Mucosa of stomach (tissue), 1 donor: ENCODE data around the gene DYNC1LI2.
"Not testable (repeated sequence)": the region's sequence is repeated elsewhere in the genome, so short reads cannot be mapped to it uniquely, and the experiment has no call there.

ENCODE experiments used
- H3K27me3 ChIP-seq: one replicate; pipeline ENCODE4 v1.7.0; 2013; ENCODE audit warnings: mild to moderate bottlenecking, low read length; ENCODE audit not compliant: control insufficient read depth, insufficient read depth
- H3K36me3 ChIP-seq: one replicate; pipeline ENCODE4 v1.7.0; 2013; ENCODE audit warnings: low read length; ENCODE audit not compliant: control insufficient read depth, insufficient read depth
- H3K4me1 ChIP-seq: one replicate; pipeline ENCODE4 v1.7.0; 2013; ENCODE audit warnings: mild to moderate bottlenecking, low read length; ENCODE audit not compliant: control insufficient read depth, insufficient read depth
- H3K4me3 ChIP-seq: one replicate; pipeline ENCODE4 v1.7.0; 2013; ENCODE audit warnings: low read length
- H3K9ac ChIP-seq: one replicate; pipeline ENCODE4 v1.7.0; 2013; ENCODE audit warnings: mild to moderate bottlenecking, low read length, moderate library complexity
- H3K9me3 ChIP-seq: one replicate; pipeline ENCODE4 v1.7.0; 2013; ENCODE audit warnings: mild to moderate bottlenecking, low read length, moderate library complexity; ENCODE audit not compliant: control insufficient read depth
- donor health status: Pancreatic carcinoma.

DYNC1LI2 gene

GRCh38 chr16:66751303-66751991 lies at the start of gene DYNC1LI2:
TSS of gene DYNC1LI2 (minus strand) at chr16:66751609. CDS start at chr16:66751591, 18 bp downstream.
- peak within 1 kb of the TSS; percentile 95 for H3K9ac ChIP-seq
- peak within 1 kb of the TSS; percentile 83 for H3K4me3 ChIP-seq
- no peaks in the 10 kb centered on the region for H3K27me3 ChIP-seq
- no peaks in the 10 kb centered on the region for H3K9me3 ChIP-seq
- peaks cover 17% of the 10 kb centered on the region for H3K4me1 ChIP-seq
- H3K36me3 ChIP-seq, result peaks cover 4% of the 10 kb centered on the region

- Histone ChIP-seq H3K36me3 (no peaks in the 10 kb centered on the region), H3K27me3 (no peaks in the 10 kb centered on the region), H3K9ac (no peak overlapping the region), H3K9me3 (no peaks in the 10 kb centered on the region), H3K4me3 (no peak overlapping the region), H3K4me1 (no peaks in the 10 kb centered on the region)
Measured at GRCh38 chr16:66800856-66801255, 49.4 kb upstream of the DYNC1LI2 start.

- no peak overlapping the region for H3K9ac ChIP-seq
- no peaks in the 10 kb centered on the region for H3K9me3 ChIP-seq
- H3K4me3 ChIP-seq, result no peak overlapping the region
- no peaks in the 10 kb centered on the region for H3K36me3 ChIP-seq
- no peaks in the 10 kb centered on the region for H3K27me3 ChIP-seq
- no peaks in the 10 kb centered on the region for H3K4me1 ChIP-seq
Measured at GRCh38 chr16:66798161-66798560, 46.8 kb upstream of the DYNC1LI2 start.

- not testable (repeated sequence) for H3K4me1 ChIP-seq, H3K9ac ChIP-seq, H3K36me3 ChIP-seq
Measured at GRCh38 chr16:66793984-66794383, 42.6 kb upstream of the DYNC1LI2 start.

GRCh38 chr16:66790130-66790733 lies 38.8 kb upstream of the DYNC1LI2 start:
- no peaks in the 10 kb centered on the region for H3K4me1 ChIP-seq
- no peaks in the 10 kb centered on the region for H3K36me3 ChIP-seq
- H3K9ac ChIP-seq, result no peak overlapping the region
- no peaks in the 10 kb centered on the region for H3K9me3 ChIP-seq
- H3K27me3 ChIP-seq, result no peaks in the 10 kb centered on the region
- no peak overlapping the region for H3K4me3 ChIP-seq

More at GRCh38 chr16:66793984-66794383, 42.6 kb upstream of the DYNC1LI2 start:
- not testable (repeated sequence) for H3K4me3 ChIP-seq, H3K27me3 ChIP-seq, H3K9me3 ChIP-seq

GRCh38 chr16:66787427-66787826 lies 36.0 kb upstream of the DYNC1LI2 start:
- Histone ChIP-seq H3K4me1 (no peaks in the 10 kb centered on the region), H3K9ac (no peak overlapping the region), H3K4me3 (no peak overlapping the region), H3K36me3 (no peaks in the 10 kb centered on the region), H3K27me3 (no peaks in the 10 kb centered on the region), H3K9me3 (no peaks in the 10 kb centered on the region)

- Histone ChIP-seq H3K9me3 (no peaks in the 10 kb centered on the region), H3K4me3 (no peak overlapping the region), H3K9ac (no peak overlapping the region), H3K27me3 (no peaks in the 10 kb centered on the region), H3K36me3 (no peaks in the 10 kb centered on the region), H3K4me1 (no peaks in the 10 kb centered on the region)
Measured at GRCh38 chr16:66786551-66786950, 35.1 kb upstream of the DYNC1LI2 start.

GRCh38 chr16:66776457-66776856 lies 25.0 kb upstream of the DYNC1LI2 start:
- Histone ChIP-seq H3K9ac (no peak overlapping the region), H3K4me1 (no peaks in the 10 kb centered on the region), H3K36me3 (no peaks in the 10 kb centered on the region), H3K27me3 (no peaks in the 10 kb centered on the region), H3K9me3 (no peaks in the 10 kb centered on the region), H3K4me3 (no peak overlapping the region)

- H3K27me3 ChIP-seq, result no peaks in the 10 kb centered on the region
Measured at GRCh38 chr16:66774981-66775380, 23.6 kb upstream of the DYNC1LI2 start.

GRCh38 chr16:66758086-66758485 lies 6.7 kb upstream of the DYNC1LI2 start:
- no peaks in the 10 kb centered on the region for H3K36me3 ChIP-seq
- no peaks in the 10 kb centered on the region for H3K4me1 ChIP-seq
- H3K9me3 ChIP-seq, result no peaks in the 10 kb centered on the region
- no peak overlapping the region for H3K4me3 ChIP-seq
- no peak overlapping the region for H3K9ac ChIP-seq
- H3K27me3 ChIP-seq, result no peaks in the 10 kb centered on the region

More at GRCh38 chr16:66774981-66775380, 23.6 kb upstream of the DYNC1LI2 start:
- Histone ChIP-seq H3K9ac (no peak overlapping the region), H3K4me1 (no peaks in the 10 kb centered on the region), H3K9me3 (no peaks in the 10 kb centered on the region), H3K36me3 (no peaks in the 10 kb centered on the region), H3K4me3 (no peak overlapping the region)

- no peaks in the 10 kb centered on the region for H3K27me3 ChIP-seq
- H3K9me3 ChIP-seq, result no peaks in the 10 kb centered on the region
- H3K4me1 ChIP-seq, result peaks cover 15% of the 10 kb centered on the region
- no peaks in the 10 kb centered on the region for H3K36me3 ChIP-seq
- no peak overlapping the region for H3K4me3 ChIP-seq
- H3K9ac ChIP-seq, result no peak overlapping the region
Measured at GRCh38 chr16:66754819-66755218, 3.4 kb upstream of the DYNC1LI2 start.

- no peaks in the 10 kb centered on the region for H3K27me3 ChIP-seq
- peaks cover 17% of the 10 kb centered on the region for H3K4me1 ChIP-seq
- H3K36me3 ChIP-seq, result peaks cover 2% of the 10 kb centered on the region
- no peak overlapping the region for H3K4me3 ChIP-seq
- H3K9me3 ChIP-seq, result no peaks in the 10 kb centered on the region
- H3K9ac ChIP-seq, result no peak overlapping the region
Measured at GRCh38 chr16:66754211-66754610, 2.8 kb upstream of the DYNC1LI2 start.
